ENCODE results near the gene RPTN.

RPTN gene

GRCh38 chr1:152107031-152107983 lies 51.7 kb downstream of the RPTN start:
- H3K9ac ChIP-seq (ENCODE audit: insufficient read length, low read depth) = no peak overlapping the region
- peaks cover 57% of the 10 kb centered on the region for H3K9me3 ChIP-seq (ENCODE audit: insufficient read depth, low read length)
- peak; percentile 13 for DNase-seq (ENCODE audit: low read depth, low spot score)
- H3K27me3 ChIP-seq (ENCODE audit: insufficient read depth, insufficient read length) = peaks cover 66% of the 10 kb centered on the region
- no peaks in the 10 kb centered on the region for H3K36me3 ChIP-seq (ENCODE audit: insufficient read depth, insufficient read length, low read length)
- TF ChIP-seq SUZ12 (IDR thresholded peaks at IDR 0.05; ENCODE audit: extremely low read depth, insufficient read depth, insufficient read length) (no peak), ZNF274 (IDR thresholded peaks at IDR 0.05; ENCODE audit: low read depth, low read length) (no peak), YY1 (IDR thresholded peaks at IDR 0.05; ENCODE audit: insufficient read depth, insufficient read length) (no peak)
- H3K4me3 ChIP-seq (ENCODE audit: insufficient read length, low read depth) = peak overlapping the region; percentile 31
- H3K4me1 ChIP-seq (ENCODE audit: insufficient read depth, insufficient read length) = peaks cover 5% of the 10 kb centered on the region

- Histone ChIP-seq H3K4me1 (ENCODE audit: insufficient read depth, insufficient read length) (no peaks in the 10 kb centered on the region), H3K9me3 (ENCODE audit: insufficient read depth, low read length) (peaks cover 38% of the 10 kb centered on the region), H3K27me3 (ENCODE audit: insufficient read depth, insufficient read length) (peaks cover 42% of the 10 kb centered on the region), H3K4me3 (ENCODE audit: insufficient read length, low read depth) (no peak overlapping the region), H3K36me3 (ENCODE audit: insufficient read depth, insufficient read length, low read length) (no peaks in the 10 kb centered on the region), H3K9ac (ENCODE audit: insufficient read length, low read depth) (no peak overlapping the region)
- TF ChIP-seq ZNF274 (IDR thresholded peaks at IDR 0.05; ENCODE audit: low read depth, low read length) (no peak), SUZ12 (IDR thresholded peaks at IDR 0.05; ENCODE audit: extremely low read depth, insufficient read depth, insufficient read length) (no peak), YY1 (IDR thresholded peaks at IDR 0.05; ENCODE audit: insufficient read depth, insufficient read length) (no peak)
- DNase-seq (ENCODE audit: low read depth, low spot score) = no peak
Measured at GRCh38 chr1:152104854-152105253, 54.2 kb downstream of the RPTN start.

Data from NT2/D1 (cell line).